Erythroblast (primary cell): ENCODE data around the gene TTC39A.

Experiments used
- GATA1 ChIP-seq: IDR thresholded peaks from 2 replicates; pipeline ENCODE4 v1.6.1; 2011; ENCODE audit warnings: low read depth, mild to moderate bottlenecking, control low read depth, low read length, moderate library complexity
- POLR2A ChIP-seq: IDR thresholded peaks from 2 replicates; pipeline ENCODE4 v1.6.1; 2011; ENCODE audit warnings: mild to moderate bottlenecking, low read length

DNA sequence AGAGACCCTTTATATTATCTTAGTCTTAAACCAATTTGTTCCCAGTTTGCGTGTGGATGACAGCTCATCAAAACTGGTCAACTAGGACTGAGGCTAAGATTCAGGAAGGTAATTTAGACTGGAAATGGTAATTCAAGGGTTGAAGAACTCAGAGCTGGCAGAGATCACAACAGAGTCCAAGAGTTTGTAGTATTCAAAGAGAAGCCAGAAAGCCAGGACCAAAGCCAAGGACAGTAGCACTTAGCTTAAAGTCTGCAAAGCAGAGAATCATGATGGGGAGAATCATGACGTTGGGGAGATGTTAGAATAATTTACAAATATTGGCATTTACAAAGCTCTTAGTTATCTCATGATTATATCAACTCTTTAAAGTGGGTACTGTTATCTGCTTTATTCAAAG is 61.7 kb downstream of the TTC39A start:
- TF ChIP-seq POLR2A (no peak), GATA1 (no peak)
